OCI-M2 (cell line): ENCODE measurements around the gene SPIRE1.
"Not testable (repeated sequence)": the region's sequence is repeated elsewhere in the genome, so short reads cannot be mapped to it uniquely, and the experiment has no call there.

Experiments
- DNase-seq: peaks from one replicate; lab custom pipeline; 2025; ENCODE audit not compliant: unreplicated experiment; lab: John Stamatoyannopoulos, UW

SPIRE1 gene

GRCh38 chr18:12422936-12423335 lies 235.0 kb downstream of the SPIRE1 start:
- no peak for DNase-seq

DNA sequence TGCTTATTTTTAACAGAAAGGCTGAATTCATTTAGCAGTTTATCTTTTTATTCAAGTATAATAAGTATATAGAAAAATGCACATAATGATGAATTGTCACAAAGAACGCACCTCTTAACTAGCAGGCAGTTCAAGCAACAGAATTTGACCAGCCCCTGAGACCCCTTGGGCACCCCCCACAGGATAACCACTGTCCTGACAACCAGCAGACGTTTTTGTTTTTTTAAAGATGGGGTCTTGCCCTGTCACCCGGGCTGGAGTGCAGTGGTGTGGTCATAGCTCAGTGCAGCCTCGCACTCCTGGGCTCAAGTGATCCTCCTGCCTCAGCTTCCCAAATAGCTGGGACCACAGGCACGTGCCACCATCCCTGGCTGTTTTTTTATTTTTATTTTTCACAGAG lies 236.2 kb downstream of the SPIRE1 start:
- no peak for DNase-seq

DNA sequence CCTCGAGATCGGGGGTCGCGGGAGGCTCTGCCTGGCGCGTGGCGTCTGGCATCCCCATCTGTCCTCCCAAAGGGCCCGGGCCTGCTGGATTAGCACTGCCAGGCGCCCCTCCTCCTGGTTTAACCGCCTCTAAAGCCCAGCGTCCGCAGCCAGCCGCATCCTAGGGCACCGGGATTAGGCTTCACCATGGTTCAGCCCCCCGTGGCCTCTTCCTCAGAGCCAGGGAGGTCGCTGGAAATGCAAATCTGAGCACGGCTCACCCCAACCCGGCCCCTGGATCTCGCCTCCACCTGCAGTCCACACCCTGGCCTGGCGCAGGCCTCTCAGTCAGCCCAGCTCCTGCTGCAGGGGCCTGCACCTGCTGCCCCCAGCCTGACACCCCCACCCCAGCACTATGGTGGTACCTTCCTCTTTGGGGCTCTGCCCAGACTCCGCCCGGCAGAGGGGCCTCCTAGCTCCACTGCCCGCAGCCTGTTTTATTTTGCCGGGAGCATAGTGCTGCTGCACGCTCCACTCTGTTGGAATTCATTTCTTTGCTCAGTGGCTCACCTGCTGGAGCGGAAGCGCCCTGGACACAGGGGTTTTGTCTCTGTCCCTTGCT lies 237.0 kb downstream of the SPIRE1 start:
- no peak for DNase-seq

- no peak for DNase-seq
Observed at GRCh38 chr18:12417687-12418086, 240.2 kb downstream of the SPIRE1 start.

- DNase-seq, result no peak
Observed at GRCh38 chr18:12416098-12416729, 241.7 kb downstream of the SPIRE1 start.

DNA sequence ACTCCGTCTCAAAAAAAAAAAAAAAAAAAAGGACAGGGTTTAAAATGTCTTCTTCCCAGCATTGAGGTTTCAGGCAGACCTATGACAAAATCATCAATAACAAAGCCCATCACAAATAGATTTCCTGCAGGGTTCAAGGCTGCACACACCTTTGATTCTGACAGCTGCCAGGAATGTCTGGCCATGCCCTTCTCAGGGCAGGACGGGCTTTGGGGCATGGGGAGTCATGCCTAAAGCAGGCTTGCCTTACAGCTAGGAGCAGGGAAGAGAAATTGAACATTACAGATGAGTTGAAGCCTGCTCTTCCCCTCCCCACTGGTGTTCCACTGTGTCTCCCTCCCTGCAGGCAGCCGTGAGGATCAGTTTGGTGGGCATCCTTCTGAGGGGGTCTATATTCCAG lies 246.5 kb downstream of the SPIRE1 start:
- DNase-seq, result no peak

DNA sequence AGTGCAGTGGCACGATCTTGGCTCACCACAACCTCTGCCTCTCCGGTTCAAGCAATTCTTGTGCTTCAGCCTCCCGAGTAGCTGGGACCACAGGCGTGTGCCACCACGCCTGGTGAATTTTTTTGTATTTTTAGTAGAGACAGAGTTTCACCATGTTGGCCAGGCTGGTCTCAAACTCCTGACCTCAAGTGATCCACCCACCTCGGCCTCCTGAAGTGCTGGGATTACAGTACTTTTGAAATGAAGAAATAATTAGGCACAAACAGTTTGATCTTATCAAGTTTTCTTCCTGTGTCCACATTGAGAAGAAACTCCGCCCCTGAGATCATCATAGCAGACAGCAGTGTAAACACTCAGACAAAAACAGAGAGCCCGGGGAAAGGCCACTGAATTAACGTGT lies 247.2 kb downstream of the SPIRE1 start:
- DNase-seq, result not testable (repeated sequence)

GRCh38 chr18:12410081-12410481 lies 247.8 kb downstream of the SPIRE1 start:
- no peak for DNase-seq

- DNase-seq, result no peak
Observed at GRCh38 chr18:12409469-12409868, 248.4 kb downstream of the SPIRE1 start.

GRCh38 chr18:12408247-12408869 lies 249.5 kb downstream of the SPIRE1 start:
- DNase-seq, result no peak

DNA sequence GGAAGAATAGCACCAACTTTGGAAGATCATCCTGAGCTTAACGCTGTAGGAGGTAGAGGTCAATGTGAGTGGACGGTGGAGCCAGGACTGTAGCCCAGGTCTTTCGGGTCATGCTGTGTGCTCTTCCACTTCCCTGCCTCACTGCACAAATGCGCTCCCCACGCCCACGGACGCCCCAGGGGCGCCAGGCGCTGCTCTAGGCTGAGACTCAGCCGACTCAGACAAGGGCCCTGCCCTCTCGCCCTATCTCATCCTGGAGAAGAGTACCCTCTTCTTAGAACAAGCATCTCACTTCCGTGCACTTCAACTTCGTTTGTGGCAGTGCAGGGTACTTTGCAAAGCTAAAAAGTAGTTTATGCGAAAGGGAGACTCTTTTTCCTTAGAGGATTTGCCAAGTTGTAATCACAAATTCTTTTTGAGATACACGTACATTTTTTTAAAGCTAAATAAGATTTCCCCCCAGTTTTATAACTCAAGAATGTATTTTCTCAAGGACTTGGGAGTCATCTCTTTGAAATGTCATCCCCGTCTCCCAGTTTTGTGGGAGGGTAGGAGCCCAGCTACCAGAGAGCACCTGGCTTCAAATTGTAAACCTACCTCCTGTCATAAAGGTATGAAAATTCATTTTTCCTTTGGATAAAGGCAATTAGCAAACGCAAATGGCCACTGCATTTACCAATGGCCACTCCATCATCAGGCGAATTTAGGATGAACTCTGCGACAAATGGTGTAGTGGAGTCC lies 251.4 kb downstream of the SPIRE1 start:
- DNase-seq, result no peak

GRCh38 chr18:12405066-12405465 lies 252.8 kb downstream of the SPIRE1 start:
- no peak for DNase-seq

DNA sequence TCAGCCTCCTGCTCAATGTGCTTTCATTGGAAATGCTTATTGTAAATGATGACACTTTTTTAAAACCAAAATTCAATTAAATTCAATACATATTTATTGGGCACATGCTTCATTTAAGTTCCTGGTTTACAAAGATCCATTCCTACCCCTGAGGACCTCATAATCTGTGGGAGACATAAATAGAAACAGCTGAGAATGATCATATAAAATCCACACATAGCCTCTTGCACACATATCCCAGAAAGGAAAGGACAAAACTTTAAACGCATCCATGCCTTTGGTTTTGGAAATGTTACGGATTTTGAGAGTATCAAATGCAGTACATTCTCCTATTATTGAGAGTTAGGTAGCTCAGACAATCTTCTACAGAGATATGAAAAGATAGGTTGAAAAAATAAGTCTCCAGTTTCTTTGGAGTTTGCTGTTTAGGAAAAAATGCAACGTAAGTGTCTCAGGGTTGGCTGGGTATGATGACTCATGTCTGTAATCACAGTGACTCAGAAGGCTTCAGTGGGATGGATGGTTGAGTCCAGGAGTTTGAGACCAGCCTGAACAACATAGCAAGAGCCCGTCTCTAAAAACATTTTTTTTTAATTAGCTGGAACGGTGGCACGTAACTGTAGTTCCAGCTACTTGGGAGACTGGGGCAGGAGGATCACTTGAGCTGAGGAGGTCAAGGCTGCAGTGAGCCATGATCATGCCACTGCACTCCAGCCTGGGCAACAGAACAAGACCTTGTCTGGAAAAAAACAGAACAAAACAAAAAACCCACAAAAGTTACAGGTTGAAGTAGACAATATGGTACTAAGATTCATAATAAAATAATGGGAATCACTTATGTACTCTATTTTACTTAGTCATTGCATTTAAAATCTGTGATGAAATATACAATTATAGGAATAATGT lies 254.1 kb downstream of the SPIRE1 start:
- no peak for DNase-seq

- no peak for DNase-seq
Observed at GRCh38 chr18:12401881-12402280, 256.0 kb downstream of the SPIRE1 start.

DNA sequence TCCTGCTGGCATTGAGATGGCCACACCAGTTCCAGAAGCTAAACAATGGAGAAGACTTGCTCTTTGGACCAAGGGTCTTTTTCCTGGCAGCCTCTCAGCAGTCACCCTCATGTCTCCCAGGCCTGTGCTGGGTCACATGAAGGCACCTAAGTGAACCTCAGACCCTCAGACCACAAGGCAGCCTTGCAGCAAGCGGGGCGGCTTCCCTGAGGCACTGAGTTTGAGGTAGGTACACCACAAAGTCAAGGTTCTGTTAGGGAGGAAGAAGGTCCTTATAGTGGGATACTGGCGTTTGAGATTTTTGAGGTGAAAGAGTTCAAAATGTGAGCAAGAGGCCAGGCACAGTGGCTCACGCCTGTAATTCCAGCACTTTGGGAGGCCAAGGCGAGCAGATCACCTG lies 258.7 kb downstream of the SPIRE1 start:
- DNase-seq, result no peak

DNA sequence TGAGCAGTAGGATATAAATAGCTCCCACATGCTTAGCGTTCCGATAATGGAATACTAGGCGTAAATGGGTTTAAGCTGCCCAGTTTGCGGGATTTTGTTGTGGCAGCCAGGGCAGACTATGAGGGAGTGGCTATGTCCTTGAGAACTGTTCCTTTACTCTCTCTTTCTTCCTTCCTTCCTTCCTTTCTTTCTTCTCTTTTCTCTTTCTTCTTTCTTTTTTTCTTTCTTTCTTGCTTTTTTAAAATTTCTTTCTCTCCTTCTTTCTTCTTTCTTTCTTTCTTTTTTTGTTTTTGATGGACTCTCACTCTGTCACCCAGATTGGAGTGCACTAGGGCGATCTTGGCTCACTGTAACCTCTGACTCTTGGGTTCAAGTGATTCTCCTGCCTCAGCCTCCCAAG lies 259.3 kb downstream of the SPIRE1 start:
- DNase-seq, result no peak

GRCh38 chr18:12397793-12398192 lies 260.1 kb downstream of the SPIRE1 start:
- DNase-seq, result no peak

DNA sequence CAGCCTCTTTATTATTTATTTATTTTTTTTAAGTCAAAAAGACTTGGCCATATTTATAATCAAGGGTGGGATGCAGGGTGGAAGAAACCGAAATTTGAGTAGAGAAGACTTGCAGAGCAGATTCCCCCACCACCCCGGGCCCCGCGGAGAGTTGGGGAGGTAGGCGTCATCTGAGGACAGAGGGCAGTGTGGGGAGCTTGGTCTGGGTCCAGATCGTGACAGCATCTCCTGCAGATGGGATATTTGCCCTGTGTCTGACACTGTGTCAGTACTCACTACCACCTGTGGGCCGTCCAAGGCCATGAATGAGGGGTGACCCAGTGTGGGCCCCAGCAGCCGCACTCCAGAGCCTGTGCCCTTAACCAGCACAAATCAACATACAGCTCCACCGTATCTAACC lies 260.7 kb downstream of the SPIRE1 start:
- no peak for DNase-seq
